Measurements from ENCODE around the gene RAMACL.

RAMACL gene

DNA sequence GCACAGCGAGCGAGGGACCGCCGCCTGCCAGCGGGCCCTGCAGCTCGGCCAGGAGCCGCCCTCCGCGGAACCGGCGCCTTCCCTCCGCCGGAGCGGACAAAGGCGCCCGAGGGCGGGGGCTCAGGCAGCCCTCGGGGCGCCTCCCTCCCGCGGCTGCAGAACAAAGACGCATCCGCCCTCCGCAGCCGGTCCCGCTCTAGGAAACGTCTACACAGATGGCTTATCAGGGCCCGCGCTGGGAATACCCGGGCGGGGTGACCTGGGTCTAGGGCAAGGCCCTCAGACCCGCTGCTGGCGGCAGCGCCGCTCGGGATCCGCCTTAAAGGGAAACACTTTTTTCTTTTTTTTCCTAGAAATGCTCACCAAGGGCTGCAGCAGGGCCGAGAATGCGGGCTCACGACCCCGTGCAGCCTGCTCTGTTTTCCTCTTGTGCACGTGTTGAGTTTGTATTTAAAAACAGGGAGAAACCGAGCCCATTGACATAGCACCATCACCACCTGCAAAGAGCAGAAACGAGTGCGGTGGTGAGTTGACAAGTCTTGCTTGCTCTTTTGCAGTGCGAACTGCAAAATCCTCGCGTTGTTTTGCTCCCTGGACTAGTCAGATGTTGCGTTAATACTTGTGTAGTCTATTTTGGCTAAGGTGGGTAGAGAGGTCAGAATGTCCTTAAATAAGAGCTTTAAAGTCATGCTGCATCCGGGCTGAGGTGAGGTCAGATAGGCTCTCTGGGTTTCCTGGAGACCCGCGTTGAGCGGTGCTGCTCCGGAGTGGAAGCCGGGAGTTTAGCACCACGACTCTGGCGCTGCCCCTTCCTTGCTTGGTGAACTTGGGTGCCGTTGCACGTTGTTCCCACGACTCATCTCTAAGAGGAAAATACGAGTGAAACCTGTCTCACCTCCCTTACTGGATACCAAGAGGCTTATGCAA lies 41.7 kb upstream of the RAMACL start:
- TF ChIP-seq, protein P1, sequence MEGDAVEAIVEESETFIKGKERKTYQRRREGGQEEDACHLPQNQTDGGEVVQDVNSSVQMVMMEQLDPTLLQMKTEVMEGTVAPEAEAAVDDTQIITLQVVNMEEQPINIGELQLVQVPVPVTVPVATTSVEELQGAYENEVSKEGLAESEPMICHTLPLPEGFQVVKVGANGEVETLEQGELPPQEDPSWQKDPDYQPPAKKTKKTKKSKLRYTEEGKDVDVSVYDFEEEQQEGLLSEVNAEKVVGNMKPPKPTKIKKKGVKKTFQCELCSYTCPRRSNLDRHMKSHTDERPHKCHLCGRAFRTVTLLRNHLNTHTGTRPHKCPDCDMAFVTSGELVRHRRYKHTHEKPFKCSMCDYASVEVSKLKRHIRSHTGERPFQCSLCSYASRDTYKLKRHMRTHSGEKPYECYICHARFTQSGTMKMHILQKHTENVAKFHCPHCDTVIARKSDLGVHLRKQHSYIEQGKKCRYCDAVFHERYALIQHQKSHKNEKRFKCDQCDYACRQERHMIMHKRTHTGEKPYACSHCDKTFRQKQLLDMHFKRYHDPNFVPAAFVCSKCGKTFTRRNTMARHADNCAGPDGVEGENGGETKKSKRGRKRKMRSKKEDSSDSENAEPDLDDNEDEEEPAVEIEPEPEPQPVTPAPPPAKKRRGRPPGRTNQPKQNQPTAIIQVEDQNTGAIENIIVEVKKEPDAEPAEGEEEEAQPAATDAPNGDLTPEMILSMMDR (IDR thresholded peaks at IDR 0.05; ENCODE audit: extremely low read depth, missing control alignments): no peak
- peak; percentile 66 for DNase-seq (ENCODE audit: low spot score)

DNA sequence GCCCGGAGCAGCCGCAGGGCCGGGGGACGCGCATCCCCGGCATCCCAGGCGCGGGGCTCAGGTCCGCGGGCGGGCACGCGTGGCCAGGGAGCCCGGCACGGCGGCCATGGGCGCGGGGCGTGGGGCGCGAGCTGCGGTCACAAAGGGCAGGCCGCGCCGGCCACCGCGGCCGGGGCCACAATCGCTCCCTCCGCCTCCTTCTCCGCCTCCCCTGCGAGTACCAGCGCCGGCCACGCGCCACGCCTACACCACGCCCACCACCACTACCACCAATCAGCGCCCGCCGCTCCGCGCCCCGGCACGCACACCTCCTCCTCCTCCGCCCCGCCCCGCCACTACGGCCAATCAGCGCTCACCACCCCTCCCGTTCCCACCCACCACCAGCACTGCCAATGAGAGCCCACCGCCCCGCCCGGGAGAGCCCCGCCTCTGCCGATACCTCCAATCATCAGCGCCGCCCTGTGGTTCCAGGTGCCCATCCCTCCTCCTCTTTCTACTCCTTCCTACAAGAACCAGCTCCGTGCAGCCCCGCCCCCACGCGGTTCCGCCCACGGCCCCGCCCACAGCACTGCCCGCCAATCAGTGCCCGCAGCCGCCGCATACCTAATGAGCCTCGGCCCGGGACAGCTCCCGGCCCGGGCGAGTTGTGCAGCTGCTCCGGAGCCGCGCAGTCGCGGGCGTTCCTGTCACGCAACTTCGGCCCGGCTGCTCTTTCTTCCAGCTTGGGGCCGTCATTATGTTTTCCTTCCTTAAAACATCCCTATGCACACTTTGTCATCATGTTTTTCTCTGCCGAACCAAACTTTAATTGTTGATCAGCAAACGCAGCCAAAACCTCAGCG lies 40.8 kb upstream of the RAMACL start, which contains the start of gene RPS6KA2:
TSS of gene RPS6KA2 (minus strand) at position 219 of the 842 bp plus-strand sequence. CDS start 232 bp downstream, outside the sequence.
- peak; percentile 99 for DNase-seq (ENCODE audit: low spot score)
- TF ChIP-seq, protein P1 (IDR thresholded peaks at IDR 0.05; ENCODE audit: extremely low read depth, missing control alignments): no peak

DNA sequence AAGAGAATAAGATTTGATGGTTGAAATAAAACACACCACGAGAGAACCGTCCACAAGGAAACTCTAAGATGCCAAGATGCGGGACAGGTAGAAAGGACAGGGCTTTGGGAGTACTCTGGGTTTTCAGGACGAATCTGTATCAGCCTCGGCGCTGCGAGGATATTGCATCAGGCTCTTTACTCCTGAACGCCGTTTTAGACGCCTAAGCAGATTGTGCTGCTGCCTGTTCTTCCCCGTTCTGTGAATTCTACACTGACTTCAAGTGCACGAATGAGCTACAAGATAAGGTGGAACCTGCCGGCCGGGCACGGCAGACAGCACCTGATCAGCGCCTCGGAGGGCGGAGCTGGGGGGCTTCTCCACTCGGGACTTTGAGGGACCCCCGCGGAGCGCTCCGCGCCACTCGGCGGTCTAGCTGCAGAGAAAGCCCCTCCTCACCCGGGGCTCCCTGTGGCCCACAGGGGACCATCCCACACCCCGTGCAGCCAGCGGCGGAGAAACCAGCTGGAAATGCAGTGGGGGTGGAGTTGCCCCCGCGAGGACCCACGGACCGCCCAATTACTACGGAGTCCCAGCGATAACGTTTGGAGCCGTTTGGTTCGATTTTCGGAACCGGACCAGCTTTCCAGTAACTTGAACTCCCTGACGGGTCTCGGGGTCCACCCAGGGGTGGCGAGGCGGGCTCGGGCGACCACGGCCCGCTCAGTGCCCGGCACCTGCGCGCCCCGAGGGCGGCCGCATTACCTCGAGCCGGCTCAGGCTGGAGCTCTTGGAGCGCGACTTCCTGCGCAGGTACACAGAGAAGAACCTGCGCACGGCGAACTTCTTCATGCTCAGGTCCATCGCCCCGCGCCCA lies 39.9 kb upstream of the RAMACL start:
- DNase-seq (ENCODE audit: low spot score): no peak
- TF ChIP-seq, protein P1 (IDR thresholded peaks at IDR 0.05; ENCODE audit: extremely low read depth, missing control alignments): no peak

DNA sequence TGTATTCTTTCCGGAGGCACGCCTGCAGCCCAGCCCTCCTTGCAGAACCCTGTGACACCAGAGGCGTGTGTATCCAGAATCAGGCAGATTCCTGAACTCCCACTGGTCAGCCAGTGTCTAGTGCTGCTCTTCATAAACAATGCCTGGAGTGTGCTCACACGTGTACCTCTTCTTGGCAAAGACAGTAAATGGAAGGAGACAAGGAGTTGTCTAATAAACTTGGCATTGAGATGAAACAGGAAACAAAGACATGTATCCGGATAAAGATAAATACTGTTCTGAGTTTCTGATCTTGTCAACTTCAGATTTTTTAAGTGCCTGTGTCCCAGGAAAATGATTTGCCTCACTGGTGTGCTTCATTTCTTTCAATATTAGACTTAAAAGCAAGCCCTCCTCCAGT lies 38.9 kb upstream of the RAMACL start:
- TF ChIP-seq, protein P1 (IDR thresholded peaks at IDR 0.05; ENCODE audit: extremely low read depth, missing control alignments): no peak
- no peak for DNase-seq (ENCODE audit: low spot score)

DNA sequence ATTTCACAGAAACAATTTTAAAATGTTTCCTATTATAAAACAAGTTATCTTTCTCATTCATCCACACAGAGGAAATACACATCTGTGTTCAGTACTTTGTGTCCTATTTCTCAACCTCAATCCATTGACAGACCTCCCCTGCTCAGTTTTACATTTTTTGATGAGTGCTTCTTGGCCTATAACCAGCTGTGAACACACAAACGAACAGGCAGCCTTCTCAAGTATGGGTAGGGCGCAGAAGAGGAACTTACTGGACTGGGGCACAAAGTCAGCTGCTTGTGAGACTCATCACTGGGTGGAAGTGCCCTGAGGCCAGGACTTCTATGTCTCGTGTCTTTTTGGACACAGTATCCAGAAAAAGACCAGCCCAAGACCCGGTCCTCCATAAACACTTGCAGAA lies 37.8 kb upstream of the RAMACL start:
- no peak for DNase-seq (ENCODE audit: low spot score)

DNA sequence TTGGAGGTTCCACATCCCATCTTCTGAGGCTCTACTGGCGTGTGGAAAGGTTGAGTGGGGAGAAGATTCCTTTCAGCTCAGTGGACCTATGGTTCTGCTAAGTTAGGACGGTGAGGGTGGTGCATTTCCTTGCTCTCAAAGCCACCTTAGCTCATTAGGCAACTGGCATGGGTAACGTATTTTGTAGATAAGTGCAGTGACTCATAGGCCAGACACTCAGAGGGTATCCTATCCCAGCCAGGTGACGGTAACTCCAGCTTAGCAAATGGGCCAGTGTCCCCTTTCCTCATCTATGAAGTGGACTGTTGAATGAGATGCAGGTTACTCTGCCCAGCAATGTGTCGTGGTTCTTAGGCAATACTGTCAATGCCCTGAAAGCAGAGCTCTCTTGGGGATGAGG lies 36.8 kb upstream of the RAMACL start:
- TF ChIP-seq, protein P1 (IDR thresholded peaks at IDR 0.05; ENCODE audit: extremely low read depth, missing control alignments): no peak
- DNase-seq (ENCODE audit: low spot score): no peak

More for the DNA sequence above, 37.8 kb upstream of the RAMACL start:
- TF ChIP-seq, protein P1 (IDR thresholded peaks at IDR 0.05; ENCODE audit: extremely low read depth, missing control alignments): no peak
